ENCODE results near the gene PDE4D.

GRCh38 chr5:59319250-59319649 is 574.3 kb downstream of the PDE4D start:
- TF ChIP-seq CTCF (IDR thresholded peaks at IDR 0.05) (no peak), POLR2A (IDR thresholded peaks at IDR 0.05) (no peak)

Measured in tibial nerve (tissue), 3 donors.